Suppressor macrophage treated with lipopolysaccharide for 1 hour (primary cell): ENCODE data around the gene CKS1B.

ENCODE experiments used
- DNase-seq, 3 donors: peaks; one replicate each; pipeline ENCODE4 v3.0.0-alpha.2; 2020 to 2022

The CKS1B gene

DNA sequence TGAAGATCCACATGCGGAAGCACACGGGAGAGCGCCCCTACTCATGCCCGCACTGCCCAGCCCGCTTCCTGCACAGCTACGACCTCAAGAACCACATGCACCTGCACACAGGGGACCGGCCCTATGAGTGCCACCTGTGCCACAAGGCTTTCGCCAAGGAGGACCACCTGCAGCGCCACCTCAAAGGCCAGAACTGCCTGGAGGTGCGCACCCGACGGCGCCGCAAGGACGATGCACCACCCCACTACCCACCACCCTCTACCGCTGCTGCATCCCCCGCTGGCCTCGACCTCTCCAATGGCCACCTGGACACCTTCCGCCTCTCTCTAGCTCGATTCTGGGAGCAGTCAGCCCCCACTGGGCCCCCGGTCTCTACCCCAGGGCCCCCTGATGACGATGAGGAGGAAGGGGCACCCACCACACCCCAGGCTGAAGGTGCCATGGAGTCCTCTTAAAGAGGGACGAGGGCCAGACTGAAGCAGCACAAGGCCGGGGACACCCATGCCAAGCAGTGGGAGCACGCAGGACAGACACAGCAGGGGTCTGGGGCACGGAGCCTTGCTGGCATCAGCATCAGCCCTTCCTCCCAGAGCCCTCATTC is 41.9 kb downstream of the CKS1B start:
- DNase-seq: no peak

GRCh38 chr1:155017041-155017945 is 42.8 kb downstream of the CKS1B start:
- DNase-seq: peak; percentile 88 to 94 (median 89)

- no peak for DNase-seq
Observed at GRCh38 chr1:155017946-155018316, 43.5 kb downstream of the CKS1B start.

DNA sequence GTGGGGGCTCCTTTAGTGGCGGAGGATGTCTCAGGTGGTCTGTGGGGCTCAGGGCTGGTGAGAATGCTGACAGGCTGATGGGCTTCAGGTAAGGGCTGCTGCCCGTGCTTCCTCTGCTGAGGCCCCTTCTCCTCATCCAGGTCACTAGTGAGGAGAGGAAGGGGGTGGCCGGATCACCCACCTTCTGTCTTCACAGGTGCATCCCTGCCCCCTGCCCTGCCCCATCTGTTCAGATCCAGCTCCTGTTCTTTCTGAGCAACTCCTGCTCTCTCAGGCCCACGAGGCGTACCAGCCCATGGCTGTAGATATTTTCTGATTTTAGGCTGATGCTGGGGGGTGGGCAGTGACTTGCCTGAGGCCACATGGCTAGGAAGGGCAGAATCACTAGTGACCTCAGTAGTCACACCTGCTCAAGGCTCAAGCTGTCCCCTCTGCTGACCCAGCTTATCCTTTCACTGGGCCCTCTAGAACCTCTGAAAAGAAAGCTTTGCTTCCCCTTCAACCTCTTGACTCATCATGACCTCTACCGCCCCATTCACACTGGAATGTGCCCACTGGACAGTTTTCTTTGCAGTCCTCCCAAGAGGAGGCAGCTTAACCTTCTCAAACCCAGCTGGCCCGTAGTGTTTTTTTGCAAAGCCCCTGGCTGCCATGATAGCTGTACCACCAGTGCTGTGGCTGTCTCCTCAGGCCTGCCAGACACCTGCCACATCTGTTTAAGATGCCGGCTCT is 44.3 kb downstream of the CKS1B start:
- DNase-seq: peak in 2 of 3 donors; percentile 51 to 55

DNA sequence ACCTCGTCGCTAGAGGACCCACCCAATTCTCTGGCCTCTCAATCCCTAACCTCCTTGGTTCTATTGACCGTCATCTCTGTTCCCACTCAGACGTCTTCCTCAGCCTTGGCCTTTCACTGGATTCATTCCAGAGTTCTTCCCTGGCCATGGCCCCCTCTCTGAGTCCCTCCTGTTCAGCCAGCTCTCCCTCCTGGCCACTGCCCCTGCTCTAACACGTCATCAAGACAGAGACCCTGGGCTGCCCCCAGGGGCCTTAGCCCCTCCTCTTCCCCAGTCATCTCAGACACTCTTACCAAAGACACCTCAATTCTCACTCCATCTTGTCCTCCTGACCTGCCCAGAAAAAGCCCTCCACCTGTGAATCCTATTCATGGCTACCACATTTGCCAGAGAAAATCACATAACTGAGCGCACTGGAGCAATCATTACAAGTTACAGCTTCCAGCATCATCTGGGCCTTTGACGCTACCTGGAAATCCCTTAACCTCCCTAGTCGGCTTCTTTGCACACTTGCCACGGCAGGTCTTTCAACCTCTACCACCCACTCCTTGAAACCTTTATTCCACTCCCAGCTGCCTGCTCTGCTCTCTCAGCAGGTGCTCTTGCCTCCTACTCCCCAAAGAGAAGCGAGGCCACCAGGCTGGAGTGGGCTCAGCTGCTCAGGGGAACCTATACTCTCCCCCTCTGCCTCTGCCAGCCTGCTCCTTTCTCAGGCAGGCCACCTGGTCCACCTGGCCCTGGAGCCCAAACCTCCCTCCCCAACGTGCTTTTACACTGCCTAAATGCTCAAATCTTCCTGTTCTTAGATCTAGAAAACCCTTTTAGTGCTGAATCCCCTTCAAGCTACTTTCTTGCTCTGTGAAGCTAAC is 45.1 kb downstream of the CKS1B start:
- no peak for DNase-seq

- no peak for DNase-seq
Observed at GRCh38 chr1:155022136-155022926, 47.9 kb downstream of the CKS1B start.

- no peak for DNase-seq
Observed at GRCh38 chr1:155022927-155023236, 48.4 kb downstream of the CKS1B start.

DNA sequence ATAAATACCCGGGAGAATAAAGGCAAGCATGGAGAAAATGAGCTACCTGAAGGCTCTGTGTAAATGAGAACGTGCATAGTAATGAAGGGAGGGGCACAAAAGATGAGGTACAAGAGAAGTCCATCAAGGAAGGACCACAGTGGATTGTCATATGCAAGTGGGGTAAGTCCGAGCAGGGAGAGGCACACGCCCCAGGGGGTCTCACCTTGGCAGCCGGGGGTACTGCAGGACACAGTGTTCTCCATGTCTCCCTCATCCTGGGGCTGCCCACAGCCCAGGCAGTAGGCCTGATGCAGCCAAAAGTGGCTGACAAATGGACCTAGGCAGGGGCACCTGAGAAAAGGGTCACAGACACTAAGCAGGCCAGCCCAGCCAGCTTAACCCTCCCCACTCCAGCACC is 49.1 kb downstream of the CKS1B start:
- DNase-seq: no peak

DNA sequence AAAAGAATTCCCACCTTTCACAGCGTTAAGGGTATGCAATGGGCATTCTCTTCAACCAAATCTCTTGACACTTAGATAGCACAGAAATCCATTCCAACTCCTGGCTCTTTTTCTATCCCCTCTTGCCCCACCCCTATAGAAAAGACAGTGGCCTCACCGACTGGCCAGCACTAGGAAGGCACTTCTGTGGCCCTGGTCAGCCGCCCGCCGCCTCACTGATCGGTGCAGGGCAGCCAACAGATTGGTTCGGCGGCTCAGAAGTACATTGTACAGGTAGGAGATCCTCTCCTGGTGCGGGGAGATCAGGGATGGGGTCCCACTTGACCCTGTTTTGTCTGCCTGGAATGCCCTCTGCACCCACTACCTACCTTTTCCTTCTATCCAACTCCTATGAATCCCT is 49.8 kb downstream of the CKS1B start:
- DNase-seq: no peak

GRCh38 chr1:155026154-155026553 is 51.7 kb downstream of the CKS1B start:
- no peak for DNase-seq

DNA sequence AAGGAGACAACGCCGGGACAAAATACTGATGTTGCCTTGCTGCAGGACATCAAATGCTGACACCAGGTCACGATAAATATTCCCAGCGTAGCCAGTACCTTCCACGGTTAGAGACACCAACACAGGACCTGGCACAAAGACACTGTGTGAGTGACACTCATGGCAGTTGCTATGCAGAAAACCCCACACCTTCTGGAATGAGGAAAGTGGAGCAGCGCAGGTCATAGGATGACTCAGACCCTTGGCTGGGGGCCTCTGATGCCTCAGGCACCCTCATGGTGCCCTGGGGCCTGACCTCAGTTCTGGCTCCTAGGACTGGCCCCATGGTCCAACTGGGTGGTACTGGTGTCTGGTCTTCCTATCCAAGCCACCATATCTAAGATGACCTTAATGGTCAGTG is 52.1 kb downstream of the CKS1B start:
- DNase-seq: no peak
